GM04504 (cell line): Measurements from ENCODE around the gene DNMT3A.

Experiments used
- DNase-seq: peaks from one replicate; pipeline ENCODE4 v3.0.0-alpha.2; 2012; ENCODE audit warnings: low read depth

The DNMT3A gene

GRCh38 chr2:25202275-25202674, 139.4 kb downstream of the DNMT3A start:
- DNase-seq = no peak

DNA sequence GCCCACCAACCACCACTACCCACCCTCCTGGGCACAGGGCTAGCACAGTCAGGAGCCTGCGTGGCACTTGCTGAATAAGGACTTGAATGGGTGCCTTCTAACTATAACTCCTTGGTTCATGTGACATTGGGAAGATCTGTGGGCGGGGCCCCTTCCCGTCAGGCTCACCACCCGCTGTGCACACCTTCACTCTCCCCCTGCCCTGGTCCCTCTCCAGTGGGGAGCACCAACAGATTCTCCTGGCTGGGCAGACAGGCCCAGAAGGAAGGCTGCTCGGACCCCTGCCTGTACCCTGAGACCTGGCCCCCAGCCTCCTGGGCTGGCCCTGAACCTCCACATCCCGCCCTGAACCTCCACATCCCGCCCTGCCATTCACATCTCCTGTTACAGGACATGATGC, 139.9 kb downstream of the DNMT3A start:
- DNase-seq = no peak

- no peak for DNase-seq
Measured at GRCh38 chr2:25201265-25201664, 140.5 kb downstream of the DNMT3A start.

- DNase-seq = no peak
Measured at GRCh38 chr2:25198576-25198975, 143.1 kb downstream of the DNMT3A start.

DNA sequence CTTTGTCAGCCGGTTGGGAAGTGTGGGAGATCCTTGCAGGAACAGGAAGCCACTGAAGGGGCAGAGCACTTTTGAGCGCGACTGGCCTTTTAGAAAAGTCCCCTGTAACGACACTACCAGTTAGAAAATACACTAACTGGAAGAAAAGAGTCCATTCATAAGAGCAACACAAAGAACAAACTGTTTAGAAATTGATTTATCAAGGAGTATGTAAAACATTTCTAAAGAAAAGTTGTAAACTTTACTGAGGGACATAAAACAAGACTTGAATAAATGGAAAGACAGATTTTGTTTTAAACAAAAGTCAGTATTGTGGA, 143.6 kb downstream of the DNMT3A start:
- DNase-seq = no peak

GRCh38 chr2:25197336-25198208, 144.2 kb downstream of the DNMT3A start:
- no peak for DNase-seq

DNA sequence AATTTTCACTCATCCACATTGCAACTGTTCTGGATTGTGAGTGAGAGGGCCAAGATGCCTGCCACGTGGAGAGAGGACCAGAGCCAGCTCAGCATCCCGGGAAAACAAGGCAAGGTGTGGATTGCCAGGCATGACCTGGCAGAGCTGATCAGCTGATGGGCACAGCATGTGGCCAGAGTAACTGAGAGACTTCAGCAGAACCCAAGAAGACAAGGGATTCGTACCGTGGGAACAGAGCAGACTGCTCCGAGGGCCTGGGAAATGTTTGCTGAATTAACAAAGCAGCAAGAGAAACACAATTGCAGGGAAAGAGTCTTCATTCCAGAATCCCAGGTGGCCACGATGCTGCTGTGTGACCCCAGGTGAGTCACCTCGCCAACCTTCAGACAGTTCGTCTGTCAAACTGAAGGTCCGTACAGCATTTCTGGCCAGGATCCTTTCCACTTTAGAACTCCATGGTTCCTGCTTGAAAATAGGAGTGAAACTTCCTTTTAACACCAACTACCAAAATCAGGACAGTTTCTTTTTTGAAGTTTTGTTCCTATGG, 147.1 kb downstream of the DNMT3A start:
- no peak for DNase-seq

DNA sequence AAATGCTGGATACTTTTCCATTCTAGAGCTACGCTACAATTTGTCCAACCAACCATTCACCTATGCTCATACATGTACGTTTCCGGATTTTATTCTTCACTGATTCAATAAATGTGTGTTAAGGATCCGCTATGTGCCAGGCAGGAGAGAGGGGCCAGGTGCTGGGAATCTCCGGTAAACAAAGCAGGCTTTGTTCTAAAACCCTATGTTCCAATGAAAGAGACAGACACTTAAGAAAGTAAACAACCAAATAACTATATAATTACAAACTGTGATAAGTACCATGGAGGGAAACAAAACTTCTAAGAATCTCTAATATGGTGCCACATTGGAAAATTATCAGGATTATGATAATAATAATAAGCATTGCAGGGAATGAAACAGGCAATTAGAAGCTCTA, 151.2 kb downstream of the DNMT3A start:
- DNase-seq = no peak

DNA sequence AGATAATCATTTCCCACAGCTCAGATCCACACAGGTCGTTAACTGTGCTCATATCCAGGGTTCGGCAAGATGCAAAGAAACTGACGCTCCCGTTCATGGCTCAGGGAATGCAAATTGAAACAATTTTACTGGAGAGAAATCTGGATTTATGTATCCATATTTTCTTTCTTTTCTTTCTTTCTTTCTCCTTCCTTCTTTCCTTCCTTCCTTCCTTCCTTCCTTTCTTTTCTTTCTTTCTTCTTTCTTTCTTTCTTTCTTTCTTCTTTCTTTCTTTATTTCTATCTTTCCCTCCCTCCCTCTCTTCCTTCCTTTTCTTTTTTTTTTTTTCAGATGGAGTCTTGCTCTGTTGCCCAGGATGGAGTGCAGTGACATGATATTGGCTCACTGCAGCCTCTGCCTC, 153.3 kb downstream of the DNMT3A start:
- DNase-seq = no peak

- no peak for DNase-seq
Measured at GRCh38 chr2:25187729-25188350, 153.9 kb downstream of the DNMT3A start.

- DNase-seq = no peak
Measured at GRCh38 chr2:25184254-25184653, 157.5 kb downstream of the DNMT3A start.

GRCh38 chr2:25178976-25179375, 162.7 kb downstream of the DNMT3A start:
- no peak for DNase-seq
